CD14-positive monocyte (primary cell): Measurements from ENCODE around the gene RSRP1. TPM values are rescaled to one million over a fixed set of nuclear protein-coding genes. Genes with fewer than 3 reads are reported as not detected.
"Not testable (repeated sequence)": the region's sequence is repeated elsewhere in the genome, so short reads cannot be mapped to it uniquely, and the experiment has no call there.

Experiments
- DNase-seq, 3 donors: peaks; one replicate each; pipeline ENCODE4 v3.0.0-alpha.2; 2011 to 2022
- H2AFZ ChIP-seq: 2 replicates; pipeline ENCODE4 v1.6.0; 2012; ENCODE audit warnings: mild to moderate bottlenecking, low read depth, low read length, inconsistent platforms; ENCODE audit not compliant: insufficient read depth, poor library complexity, severe bottlenecking
- H3K27ac ChIP-seq, 2 donors: 1 replicate in 1 of 2; 2 replicates in 1 of 2; pipeline ENCODE4 v1.5.1; 2012 to 2013; ENCODE audit warnings: low read length in 2 of 2, control low read depth in 1 of 2, inconsistent platforms in 1 of 2, low read depth in 1 of 2, mild to moderate bottlenecking in 1 of 2
- H3K27me3 ChIP-seq, 2 donors: one replicate each; pipeline versions ENCODE4 v1.6.0 to v1.6.1; 2011 to 2013; ENCODE audit warnings: low read length in 2 of 2; ENCODE audit not compliant: control insufficient read depth in 2 of 2, insufficient read depth in 2 of 2
- H3K36me3 ChIP-seq, 2 donors: replicated peaks in 1 of 2; 1 replicate in 1 of 2; 2 replicates in 1 of 2; pipeline versions ENCODE4 v1.5.1 to v1.6.1; 2012 to 2013; ENCODE audit warnings: low read length in 2 of 2, control low read depth in 1 of 2, inconsistent platforms in 1 of 2, mild to moderate bottlenecking in 1 of 2; ENCODE audit not compliant: insufficient read depth in 2 of 2, control insufficient read depth in 1 of 2
- H3K4me1 ChIP-seq, 2 donors: 1 replicate in 1 of 2; 2 replicates in 1 of 2; pipeline versions ENCODE4 v1.5.1 to v1.6.1; 2012 to 2013; ENCODE audit warnings: low read length in 2 of 2, control low read depth in 1 of 2, inconsistent platforms in 1 of 2, mild to moderate bottlenecking in 1 of 2, moderate library complexity in 1 of 2; ENCODE audit not compliant: insufficient read depth in 2 of 2, control insufficient read depth in 1 of 2
- H3K4me2 ChIP-seq: replicated peaks from 2 replicates; pipeline ENCODE3; 2012; ENCODE audit warnings: low read length, moderate library complexity, mild to moderate bottlenecking; ENCODE audit not compliant: poor library complexity, severe bottlenecking; ENCODE audit errors: extremely low read depth
- H3K4me3 ChIP-seq, 3 experiments: fragments of 200-600 bp in 1 of 3; sonication (generic) in 1 of 3; replicated peaks in 1 of 3; 1 replicate in 2 of 3; 2 replicates in 1 of 3; pipeline ENCODE4 v1.5.1; 2011 to 2013; ENCODE audit warnings: low read length in 3 of 3, mild to moderate bottlenecking in 3 of 3, control low read depth in 2 of 3, low read depth in 2 of 3, inconsistent platforms in 1 of 3, moderate library complexity in 1 of 3
- H3K79me2 ChIP-seq: 2 replicates; pipeline ENCODE4 v1.6.0; 2012; ENCODE audit warnings: mild to moderate bottlenecking, control low read depth, inconsistent platforms, low read length, moderate library complexity; ENCODE audit not compliant: insufficient read depth
- H3K9ac ChIP-seq: 2 replicates; pipeline ENCODE4 v1.6.0; 2017; ENCODE audit warnings: low read length, mild to moderate bottlenecking; ENCODE audit not compliant: insufficient read depth, poor library complexity, severe bottlenecking
- H3K9me3 ChIP-seq, 2 donors: replicated peaks in 1 of 2; 1 replicate in 1 of 2; 2 replicates in 1 of 2; pipeline versions ENCODE4 v1.5.1 to v1.6.1; 2012 to 2013; ENCODE audit warnings: low read length in 2 of 2, control low read depth in 1 of 2; ENCODE audit not compliant: control insufficient read depth in 1 of 2, insufficient read depth in 1 of 2
- H4K20me1 ChIP-seq: 2 replicates; pipeline ENCODE4 v1.6.0; 2012; ENCODE audit warnings: mild to moderate bottlenecking, low read length, control low read depth, moderate library complexity; ENCODE audit not compliant: insufficient read depth
- H3K27ac Mint-ChIP-seq, 7 donors: one replicate each; pipeline ENCODE4 v1.8.0; 2020; ENCODE audit warnings: mild to moderate bottlenecking in 7 of 7, mixed read lengths in 7 of 7, moderate library complexity in 6 of 7, inconsistent platforms in 2 of 7
- H3K27me3 Mint-ChIP-seq, 3 donors: one replicate each; pipeline ENCODE4 v1.8.0; 2021 to 2022; ENCODE audit warnings: low read depth in 3 of 3, mild to moderate bottlenecking in 3 of 3, mixed read lengths in 3 of 3, moderate library complexity in 3 of 3, inconsistent platforms in 1 of 3
- H3K36me3 Mint-ChIP-seq, 2 donors: one replicate each; pipeline ENCODE4 v1.8.0; 2020; ENCODE audit warnings: mixed read lengths in 2 of 2, inconsistent platforms in 1 of 2, mild to moderate bottlenecking in 1 of 2
- H3K4me1 Mint-ChIP-seq: one replicate; pipeline ENCODE4 v1.8.0; 2020; ENCODE audit warnings: mild to moderate bottlenecking, mixed read lengths
- H3K4me3 Mint-ChIP-seq, 2 donors: one replicate each; pipeline ENCODE4 v1.8.0; 2020; ENCODE audit warnings: mild to moderate bottlenecking in 2 of 2, mixed read lengths in 2 of 2, moderate library complexity in 1 of 2
- H3K9me3 Mint-ChIP-seq, 7 donors: one replicate each; pipeline ENCODE4 v1.8.0; 2020 to 2022; ENCODE audit warnings: mixed read lengths in 7 of 7, mild to moderate bottlenecking in 6 of 7, moderate library complexity in 6 of 7, inconsistent platforms in 2 of 7
- WGBS: methylation state at CpG from one replicate; pipeline ENCODE4 v1.1.5; 2013; ENCODE audit warnings: missing lambda C conversion rate; ENCODE audit not compliant: insufficient coverage; 5-methylcytosine and 5-hydroxymethylcytosine counted together
- intact Hi-C, 2 donors: fragments of 100-400 bp; cut with micrococcal nuclease; formaldehyde crosslinking; loops; one replicate each; pipeline versions ENCODE4 v1.15.0 to v1.15.1; 2023
- polyA plus RNA-seq, 3 donors: library from polyadenylated mRNA; depleted of rRNA in 1 of 3; unstranded in 2 of 3; stranded (reverse) in 1 of 3; fragments of 300-500 nt in 2 of 3; fragments of >200 nt in 1 of 3; fragmentation: Illumina TruSeq in 2 of 3; gene quantifications; 1 replicate in 2 of 3; 2 replicates in 1 of 3; pipeline ENCODE4 v1.2.3, GENCODE V29; 2012 to 2021

The RSRP1 gene
- polyA plus RNA-seq, 3 donors: 23.6 to 272 (median 30.2) TPM

- H3K9me3 Mint-ChIP-seq, H3K4me2 ChIP-seq, H3K27me3 Mint-ChIP-seq: not testable (repeated sequence)
Observed at GRCh38 chr1:25285862-25286261, 38.6 kb upstream of the RSRP1 start.

GRCh38 chr1:25279693-25280111 lies 32.4 kb upstream of the RSRP1 start:
- not testable (repeated sequence) for H3K79me2 ChIP-seq, H3K4me3 ChIP-seq, H3K9me3 ChIP-seq, H3K4me1 ChIP-seq, H3K4me2 ChIP-seq, H3K36me3 ChIP-seq, H3K27ac ChIP-seq, H3K9me3 Mint-ChIP-seq, H3K27me3 ChIP-seq, H2AFZ ChIP-seq, H3K9ac ChIP-seq, H3K4me3 Mint-ChIP-seq, DNase-seq, H3K36me3 Mint-ChIP-seq, H3K27me3 Mint-ChIP-seq, H3K4me1 Mint-ChIP-seq, H4K20me1 ChIP-seq
- WGBS: no CpG with 5 or more reads among the region's 5 CpGs
- intact Hi-C loops: loop anchor here in 1 of 2 donors (10.0 kb wide), 1 partner anchor 245 kb away; no protein-coding TSS in a partner anchor
- H3K27ac Mint-ChIP-seq: peak overlapping the region in 1 of 7 donors; percentile 42

More at GRCh38 chr1:25285862-25286261, 38.6 kb upstream of the RSRP1 start:
- not testable (repeated sequence) for H3K9ac ChIP-seq, H3K4me3 ChIP-seq, H3K4me1 Mint-ChIP-seq, H3K27ac Mint-ChIP-seq, H3K4me3 Mint-ChIP-seq, H3K27me3 ChIP-seq, H4K20me1 ChIP-seq, H3K36me3 ChIP-seq, H3K79me2 ChIP-seq, DNase-seq, H3K9me3 ChIP-seq, H3K27ac ChIP-seq, H2AFZ ChIP-seq, H3K4me1 ChIP-seq, H3K36me3 Mint-ChIP-seq
- no CpG with 5 or more reads among the region's 3 CpGs for WGBS
- intact Hi-C loops: loop anchor here in 1 of 2 donors (2.0 to 10.0 kb wide), 2 partner anchors 125 to 239 kb away; no protein-coding TSS in a partner anchor

DNA sequence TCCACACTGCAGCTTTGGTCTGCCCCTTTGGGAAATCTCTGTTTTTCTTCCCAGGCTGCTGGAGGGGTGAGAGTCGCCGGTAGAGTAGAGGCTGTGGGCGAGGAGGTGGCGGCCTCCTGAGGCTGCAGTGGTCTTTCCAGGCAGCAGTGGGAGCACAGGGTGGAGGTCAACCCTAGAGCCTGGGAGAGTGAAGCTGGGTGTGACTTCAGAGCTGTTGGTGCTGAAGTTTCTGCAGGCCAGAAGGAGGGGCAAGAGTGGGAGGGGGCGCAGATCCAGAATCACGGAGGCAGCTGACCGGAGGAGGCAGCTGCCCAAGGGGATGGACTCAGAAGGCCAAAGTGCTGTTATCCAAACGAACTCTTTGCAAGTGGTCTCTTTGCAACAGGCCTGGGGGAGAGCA lies 31.5 kb upstream of the RSRP1 start:
- H3K36me3 ChIP-seq, H3K4me3 Mint-ChIP-seq, DNase-seq, H3K4me1 ChIP-seq, H3K9ac ChIP-seq, H4K20me1 ChIP-seq, H3K27ac ChIP-seq, H3K4me1 Mint-ChIP-seq, H3K9me3 ChIP-seq, H3K9me3 Mint-ChIP-seq, H3K79me2 ChIP-seq, H3K27me3 Mint-ChIP-seq, H3K36me3 Mint-ChIP-seq, H3K27me3 ChIP-seq, H3K4me3 ChIP-seq, H3K4me2 ChIP-seq, H3K27ac Mint-ChIP-seq, intact Hi-C loops, H2AFZ ChIP-seq: not testable (repeated sequence)
- no CpG with 5 or more reads among the region's 8 CpGs for WGBS

GRCh38 chr1:25278358-25278757 lies 31.1 kb upstream of the RSRP1 start:
- H3K4me1 Mint-ChIP-seq, H4K20me1 ChIP-seq, H3K9ac ChIP-seq, H3K27me3 ChIP-seq, intact Hi-C loops, H3K4me2 ChIP-seq, H3K36me3 Mint-ChIP-seq, H3K27ac ChIP-seq, H3K36me3 ChIP-seq, DNase-seq, H2AFZ ChIP-seq, H3K4me3 Mint-ChIP-seq, H3K4me3 ChIP-seq, H3K4me1 ChIP-seq, H3K27ac Mint-ChIP-seq, H3K79me2 ChIP-seq, H3K9me3 Mint-ChIP-seq, H3K27me3 Mint-ChIP-seq, H3K9me3 ChIP-seq: not testable (repeated sequence)
- WGBS: no CpG with 5 or more reads among the region's 2 CpGs
